Measurements from ENCODE around the gene AMPD3.

- TF ChIP-seq CTCF (conservative IDR thresholded peaks at IDR 0.05): no peak
- TF ChIP-seq ZFX (IDR thresholded peaks at IDR 0.05): no peak
Observed at GRCh38 chr11:10473371-10473770, 18.3 kb downstream of the AMPD3 start.

Measured in C4-2B (cell line).